Stimulated activated CD4-positive, alpha-beta T cell treated with anti-CD3 and anti-CD28 coated beads, Interleukin-15, amount 100 ng/mL, for 24 hours (primary cell): ENCODE measurements around the gene EME1.
A peak's percentile ranks its signal among the peaks of the same experiment; 100 is the strongest.
"Not testable (repeated sequence)": the region's sequence is repeated elsewhere in the genome, so short reads cannot be mapped to it uniquely, and the experiment has no call there.

Source experiments
- DNase-seq: peaks from one replicate; pipeline ENCODE4 v3.0.0-alpha.2; 2020

EME1 gene

DNA sequence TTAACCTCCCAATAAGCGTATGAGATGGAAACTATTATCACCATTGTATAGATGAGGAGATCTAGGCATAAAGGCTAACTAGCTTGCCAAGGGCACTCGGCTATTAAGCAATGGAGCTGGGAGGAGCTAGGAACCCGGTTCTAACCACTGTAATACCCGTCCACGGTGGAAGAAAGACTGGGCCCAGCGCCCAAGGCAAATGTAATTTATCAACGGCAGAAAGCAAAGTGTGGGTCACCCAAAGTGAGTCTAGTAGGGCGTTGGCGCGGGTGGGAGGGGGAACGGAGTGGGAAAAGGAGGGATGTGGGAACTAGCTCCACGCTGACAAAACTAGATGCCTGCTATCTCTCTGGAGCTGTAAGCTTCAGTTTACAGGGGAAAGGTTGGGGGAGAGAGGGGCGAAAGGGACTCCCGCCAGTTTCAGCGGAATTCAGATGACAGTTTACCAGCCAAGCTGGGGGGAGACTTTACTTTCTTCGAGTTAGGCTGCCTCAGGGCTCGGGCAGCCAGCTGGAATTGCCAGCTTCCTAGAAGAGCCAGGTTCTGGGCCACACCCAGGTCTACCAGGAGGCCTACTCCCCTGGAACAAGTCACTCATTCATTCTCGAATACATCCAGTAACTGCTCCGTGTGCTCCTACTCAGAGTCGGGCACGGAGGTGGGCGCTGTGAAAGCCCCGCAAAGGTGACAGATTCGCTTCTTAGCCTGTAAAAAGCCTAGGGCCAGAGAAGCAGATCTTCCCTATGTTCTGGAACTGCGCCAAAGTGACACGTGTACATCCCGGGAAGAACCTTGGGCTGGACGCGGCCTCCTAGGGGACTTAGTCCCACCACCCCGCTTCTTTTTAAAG lies 23.5 kb downstream of the EME1 start:
- DNase-seq = peak; percentile 31

DNA sequence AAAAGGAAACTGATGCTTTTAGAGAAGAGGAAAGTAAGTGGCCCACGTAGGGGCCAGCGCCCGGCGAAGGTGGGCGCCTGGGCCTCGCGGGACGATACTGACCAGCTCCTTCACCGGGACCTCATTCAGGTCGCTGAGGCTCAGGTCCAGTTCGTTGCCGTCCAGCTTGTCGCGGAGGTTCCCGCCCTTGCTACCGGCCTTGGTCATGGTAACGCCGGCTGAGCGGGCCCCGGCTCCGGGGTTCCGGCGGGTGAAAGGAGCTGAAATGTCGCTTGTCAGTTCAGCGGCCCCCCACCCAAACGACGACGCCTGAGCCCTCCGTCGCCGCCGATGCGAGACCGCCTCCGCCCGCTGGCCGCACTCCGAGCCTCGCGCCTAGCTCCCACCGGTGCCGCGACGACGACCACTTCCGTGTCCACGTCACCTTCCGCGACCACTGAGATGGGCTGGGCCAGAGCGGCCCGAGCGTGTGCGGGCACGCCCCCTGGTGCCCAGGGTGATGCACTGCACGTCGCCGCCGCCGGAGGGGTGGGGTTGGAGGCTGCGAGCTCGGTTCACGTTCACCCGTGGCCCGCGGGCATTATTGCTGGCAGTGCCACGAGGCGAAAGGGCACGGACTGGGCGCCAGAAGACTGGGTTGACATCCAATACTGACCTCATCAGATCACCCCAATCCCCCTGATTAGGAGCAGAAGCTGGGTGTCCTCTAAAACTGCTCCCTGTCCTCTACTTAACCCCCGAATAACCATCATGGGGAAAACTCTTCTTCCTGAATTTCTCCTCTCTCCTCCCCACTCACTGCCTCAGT lies 24.3 kb downstream of the EME1 start, which contains the start of gene LRRC59:
LRRC59 (minus strand) TSS at position 413 of the 808 bp plus-strand sequence; CDS start at position 207, 206 bp downstream.
- peak; percentile 94 for DNase-seq

- DNase-seq = no peak
Observed at GRCh38 chr17:50397919-50398285, 24.9 kb downstream of the EME1 start.

DNA sequence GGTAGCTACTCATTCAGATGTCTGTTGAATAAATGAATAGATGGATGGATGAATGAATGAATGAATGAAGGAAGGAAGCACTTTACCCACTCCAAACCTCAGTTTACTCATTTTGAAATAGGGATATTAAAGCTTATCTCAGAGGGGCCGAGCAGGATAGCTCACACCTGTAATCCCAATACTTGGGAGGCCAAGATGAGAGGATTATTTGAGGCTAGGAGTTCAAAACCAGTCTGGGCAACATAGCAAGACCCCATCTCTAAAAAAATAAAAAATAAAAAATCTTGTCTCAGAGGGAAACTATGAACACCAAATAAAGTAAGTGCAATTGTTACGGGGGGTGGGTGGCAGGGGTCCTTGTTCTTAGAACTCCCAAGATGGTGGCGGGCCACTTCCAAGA lies 25.6 kb downstream of the EME1 start:
- not testable (repeated sequence) for DNase-seq

GRCh38 chr17:50399591-50399990 lies 26.6 kb downstream of the EME1 start:
- not testable (repeated sequence) for DNase-seq

DNA sequence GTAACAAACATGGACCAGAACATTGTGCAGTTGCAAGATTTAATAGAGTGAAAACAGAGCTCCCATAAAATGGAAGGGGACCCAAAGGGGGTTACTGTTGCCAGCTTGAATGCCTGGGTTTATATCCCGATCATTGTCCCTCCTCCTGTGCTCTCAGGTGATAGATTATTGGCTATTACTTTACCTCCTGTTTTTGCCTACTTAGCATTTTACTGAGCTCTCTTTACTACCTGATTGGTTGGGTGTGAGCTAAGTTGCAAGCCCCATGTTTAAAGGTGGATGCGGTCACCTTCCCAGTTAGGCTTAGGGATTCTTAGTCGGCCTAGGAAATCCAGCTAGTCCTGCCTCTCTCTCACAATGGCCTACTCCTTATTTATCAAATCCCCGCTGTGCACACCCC lies 32.3 kb downstream of the EME1 start:
- not testable (repeated sequence) for DNase-seq

- no peak for DNase-seq
Observed at GRCh38 chr17:50406578-50406977, 33.5 kb downstream of the EME1 start.

DNA sequence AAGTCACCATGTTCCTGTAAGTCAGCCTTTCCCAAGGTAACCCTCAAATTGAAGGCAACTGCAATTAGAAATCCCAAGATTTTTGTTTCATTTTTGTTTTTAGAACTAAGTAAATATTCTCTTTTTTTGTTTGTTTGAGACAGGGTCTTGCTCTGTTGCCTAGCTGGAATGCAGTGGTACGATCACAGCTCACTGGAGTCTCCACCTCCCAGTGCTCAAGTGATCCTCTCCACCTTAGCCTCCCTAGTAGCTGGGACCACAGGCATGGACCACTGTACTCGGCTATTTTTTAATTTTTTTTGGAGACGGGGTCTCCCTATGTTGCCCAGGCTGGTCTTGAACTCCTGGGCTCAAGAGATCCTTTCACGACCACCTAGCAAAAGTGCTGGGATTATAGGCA lies 34.9 kb downstream of the EME1 start:
- no peak for DNase-seq

DNA sequence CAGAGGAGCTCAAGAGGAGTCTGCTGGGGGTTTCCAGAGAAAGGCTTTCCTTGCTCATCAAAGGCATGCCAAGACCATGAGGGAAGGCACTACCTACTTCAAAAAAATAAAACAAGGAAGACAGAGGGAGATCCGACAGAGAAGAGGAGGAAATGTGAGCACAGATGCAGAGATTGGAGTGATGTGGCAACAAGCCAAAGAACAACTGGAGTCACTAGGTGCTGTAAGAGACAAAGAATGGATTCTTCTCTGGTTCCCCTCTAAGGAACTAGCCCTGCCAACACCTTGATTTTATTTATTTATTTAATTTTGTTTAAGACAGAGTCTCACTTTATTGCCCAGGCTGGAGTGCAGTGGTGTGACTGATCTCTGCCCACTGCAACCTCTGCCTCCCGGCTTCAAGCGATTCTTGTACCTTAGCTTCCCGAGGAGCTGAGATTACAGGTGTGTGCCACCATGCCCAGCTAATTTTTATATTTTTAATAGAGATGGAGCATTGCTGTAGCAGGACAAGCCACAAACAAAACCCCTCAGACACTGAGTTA lies 39.2 kb downstream of the EME1 start:
- DNase-seq = no peak

DNA sequence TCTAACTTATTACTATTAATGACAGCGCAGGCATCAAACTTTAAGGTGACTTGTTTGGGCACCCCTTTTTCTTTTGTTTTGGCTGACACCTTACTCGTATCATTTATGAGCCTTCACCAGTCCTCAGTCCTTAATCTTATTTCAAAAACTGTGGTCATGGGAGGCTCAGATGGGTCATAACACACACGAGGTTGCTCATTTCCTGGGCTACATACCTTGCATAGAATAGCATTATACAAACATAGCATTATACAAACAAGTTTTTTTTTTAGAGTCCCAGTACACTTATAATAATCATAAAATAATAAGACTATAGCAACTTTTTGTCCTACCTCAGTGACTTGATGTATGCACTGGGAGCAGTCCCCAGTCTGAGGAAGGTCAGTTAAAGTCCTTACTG lies 41.8 kb downstream of the EME1 start:
- no peak for DNase-seq

DNA sequence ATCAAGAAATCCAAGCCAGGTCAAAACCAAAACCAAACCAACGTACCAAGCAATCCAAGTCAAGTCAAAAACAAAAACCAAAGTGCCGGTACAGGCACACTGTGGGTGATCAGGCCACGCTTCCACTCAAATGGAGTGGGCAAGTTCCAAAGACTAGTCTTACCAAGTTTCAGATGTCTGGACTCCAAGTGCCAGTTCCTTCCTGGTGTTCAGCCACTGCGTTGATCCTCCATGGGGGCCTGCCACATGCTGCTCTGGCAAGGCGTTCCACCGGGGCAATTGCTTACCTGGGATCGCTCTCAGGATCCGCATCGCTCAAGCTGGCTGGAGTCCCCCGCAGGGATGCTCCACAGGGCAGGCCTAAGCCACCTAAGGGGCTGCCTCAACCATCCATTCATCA lies 46.5 kb downstream of the EME1 start:
- not testable (repeated sequence) for DNase-seq

GRCh38 chr17:50420419-50421112 lies 47.5 kb downstream of the EME1 start:
- DNase-seq = no peak

DNA sequence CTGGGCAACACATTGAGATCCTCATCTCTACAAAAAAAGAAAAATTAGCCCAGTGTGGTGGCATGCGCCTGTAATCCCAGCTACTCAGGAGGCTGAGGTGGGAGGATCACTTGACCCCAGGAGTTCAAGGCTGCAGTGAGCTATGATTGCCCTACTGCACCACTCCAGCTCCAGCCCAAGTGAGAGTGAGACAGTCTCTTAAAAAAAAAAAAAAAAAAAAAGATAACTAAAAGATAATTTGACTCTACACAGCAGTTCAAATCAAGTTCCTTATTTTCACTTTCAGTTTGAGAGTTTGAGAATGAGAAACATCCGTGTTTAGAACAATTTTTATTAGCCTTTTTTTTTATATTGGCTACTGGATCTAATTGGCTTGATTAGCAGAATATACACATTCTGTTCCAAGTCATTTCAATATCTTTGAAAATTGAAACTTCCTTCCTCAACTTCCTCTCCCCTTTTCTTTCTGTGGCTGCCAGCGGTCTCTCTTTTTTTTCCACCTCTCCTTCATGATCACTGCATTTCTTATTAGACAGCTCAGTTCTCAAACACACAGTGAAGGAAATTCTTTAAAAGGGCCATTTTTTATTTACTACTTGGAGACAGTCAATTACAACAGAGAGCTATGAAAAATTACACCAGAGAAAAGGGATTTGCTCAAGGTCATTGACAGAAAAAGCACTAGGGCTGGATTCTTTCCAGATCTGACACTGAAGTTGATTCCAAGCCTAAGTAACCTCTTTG lies 48.5 kb downstream of the EME1 start:
- DNase-seq = peak; percentile 11

GRCh38 chr17:50422738-50423137 lies 49.7 kb downstream of the EME1 start:
- no peak for DNase-seq

- no peak for DNase-seq
Observed at GRCh38 chr17:50423553-50424159, 50.6 kb downstream of the EME1 start.

DNA sequence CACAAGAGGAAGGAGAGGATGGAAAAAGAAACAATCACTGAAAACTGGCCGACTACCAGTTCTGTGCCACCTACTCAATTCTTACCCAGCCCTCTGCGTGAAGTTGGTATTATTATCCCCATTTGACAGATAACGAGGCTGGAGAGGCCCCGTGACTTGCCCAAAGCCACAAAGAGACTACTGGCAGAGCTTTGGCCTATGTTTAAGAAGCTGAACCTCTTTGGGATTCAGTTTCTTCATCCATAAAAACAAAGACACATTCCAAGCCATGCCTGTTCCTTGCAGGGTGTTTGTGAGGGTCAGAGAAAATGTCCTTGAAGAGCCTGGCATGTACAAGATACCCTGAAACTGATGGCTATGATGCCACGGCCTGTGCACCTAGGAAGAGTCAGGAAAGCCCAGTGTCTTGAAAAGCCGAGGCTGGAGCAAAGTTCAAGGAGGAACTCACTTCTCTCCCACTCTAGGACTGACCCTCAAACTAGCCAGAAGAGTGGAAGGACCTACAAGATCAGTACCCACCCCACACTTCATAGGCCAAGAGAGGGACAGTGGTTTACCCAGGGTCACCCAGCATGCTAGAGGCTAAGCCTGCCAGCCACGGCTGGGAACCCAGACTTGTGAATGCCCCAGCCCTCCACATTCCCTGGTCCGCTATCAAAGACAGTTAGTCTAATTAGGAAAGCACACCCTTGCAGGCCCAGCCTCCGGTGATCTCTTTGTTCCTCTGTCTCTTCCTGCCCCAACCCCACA lies 51.4 kb downstream of the EME1 start:
- DNase-seq = no peak

DNA sequence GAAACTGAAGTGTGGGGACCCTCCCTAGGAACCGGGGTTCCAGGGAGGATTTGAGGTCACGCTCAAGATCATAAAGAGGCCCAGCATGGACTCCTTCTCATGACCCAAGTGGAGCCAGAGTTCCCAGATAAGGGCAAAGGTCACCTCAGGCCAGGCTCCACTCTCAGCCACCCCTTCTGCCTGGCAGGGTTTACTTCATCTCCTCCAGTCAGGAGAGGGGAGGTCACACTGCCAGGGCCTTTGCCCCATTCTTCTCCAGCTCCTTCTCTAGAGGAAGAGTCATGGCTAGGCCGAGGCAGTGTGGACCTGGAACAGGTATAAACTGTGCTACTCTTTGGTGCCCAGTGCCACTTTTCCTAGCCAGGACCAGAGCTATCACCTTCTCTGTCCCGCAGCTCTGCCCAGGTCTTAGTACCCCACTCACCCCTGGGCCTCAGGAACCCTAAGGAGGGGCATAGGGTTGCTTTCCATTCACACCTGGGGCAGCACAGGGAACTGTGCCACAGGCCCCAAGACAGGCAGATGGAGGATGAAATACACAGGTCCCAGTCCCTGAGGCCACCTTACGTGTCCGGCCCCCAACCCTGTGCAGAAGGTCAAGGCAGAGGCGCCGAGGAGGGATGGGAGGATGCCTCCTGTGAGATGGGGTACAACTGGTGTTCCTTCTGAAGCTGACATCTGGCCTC lies 52.1 kb downstream of the EME1 start:
- DNase-seq = no peak

- peak; percentile 85 for DNase-seq
Observed at GRCh38 chr17:50425682-50426471, 52.8 kb downstream of the EME1 start, which contains the start of gene ACSF2. Gene ACSF2, plus strand, starts transcription at chr17:50426218. Its CDS starts 44 bp downstream, at chr17:50426262.

- no peak for DNase-seq
Observed at GRCh38 chr17:50426472-50426782, 53.4 kb downstream of the EME1 start.
